HG03103 (cell line): ENCODE measurements around the gene LPAR2.
"Not testable (repeated sequence)": the region's sequence is repeated elsewhere in the genome, so short reads cannot be mapped to it uniquely, and the experiment has no call there.

Source experiments
- ATAC-seq: cut with Tn5 transposase; IDR thresholded peaks from one replicate; pipeline ENCODE4 v1.9.1; 2021; ENCODE audit warnings: low read depth; ENCODE audit not compliant: unreplicated experiment

The LPAR2 gene

GRCh38 chr19:19627621-19628500, at the start of gene LPAR2:
LPAR2 (minus strand) TSS chr19:19628220; CDS start chr19:19627275, 945 bp downstream.
- ATAC-seq, result peak; percentile 61

DNA sequence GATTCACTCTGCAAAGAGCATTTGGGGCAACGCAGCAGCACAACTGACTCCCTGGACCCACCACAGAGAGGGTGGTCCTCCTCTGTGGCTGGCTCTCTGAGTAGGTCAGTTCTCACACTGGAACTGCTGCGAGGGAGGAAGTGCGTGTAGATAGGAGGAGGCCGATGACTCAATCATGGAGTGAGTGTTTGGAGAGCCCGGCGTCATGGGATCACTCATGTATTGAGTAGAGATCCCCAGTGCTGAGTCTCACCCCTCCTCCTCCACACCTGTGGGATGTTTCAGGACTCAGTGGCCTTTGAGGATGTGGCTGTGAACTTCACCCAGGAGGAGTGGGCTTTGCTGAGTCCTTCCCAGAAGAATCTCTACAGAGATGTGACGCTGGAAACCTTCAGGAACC, 49.6 kb upstream of the LPAR2 start:
- no peak for ATAC-seq

GRCh38 chr19:19674315-19674714, 46.3 kb upstream of the LPAR2 start:
- ATAC-seq, result no peak

DNA sequence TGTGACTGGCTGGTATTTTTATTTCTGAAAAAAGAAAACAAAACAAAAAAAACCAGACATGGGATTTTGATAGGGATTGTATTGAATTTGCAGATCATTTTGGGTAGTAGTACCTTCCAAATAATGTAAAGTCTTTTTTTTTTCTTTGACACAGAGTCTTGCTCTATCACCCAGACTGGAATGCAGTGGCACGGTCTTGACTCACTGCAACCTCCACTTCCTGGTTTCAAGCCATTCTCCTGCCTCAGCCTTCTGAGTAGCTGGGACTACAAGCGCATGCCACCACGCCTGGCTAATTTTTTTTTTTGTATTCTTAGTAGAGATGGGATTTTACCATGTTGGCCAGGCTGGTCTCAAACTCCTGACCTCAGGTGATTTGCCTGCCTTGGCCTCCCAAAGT, 44.8 kb upstream of the LPAR2 start:
- no peak for ATAC-seq

- no peak for ATAC-seq
Observed at GRCh38 chr19:19670070-19670551, 42.1 kb upstream of the LPAR2 start.

GRCh38 chr19:19668230-19669012, 40.4 kb upstream of the LPAR2 start, which contains the start of gene ZNF101:
ZNF101 (plus strand) TSS chr19:19668839; CDS start chr19:19668964, 125 bp downstream.
- peak; percentile 67 for ATAC-seq

DNA sequence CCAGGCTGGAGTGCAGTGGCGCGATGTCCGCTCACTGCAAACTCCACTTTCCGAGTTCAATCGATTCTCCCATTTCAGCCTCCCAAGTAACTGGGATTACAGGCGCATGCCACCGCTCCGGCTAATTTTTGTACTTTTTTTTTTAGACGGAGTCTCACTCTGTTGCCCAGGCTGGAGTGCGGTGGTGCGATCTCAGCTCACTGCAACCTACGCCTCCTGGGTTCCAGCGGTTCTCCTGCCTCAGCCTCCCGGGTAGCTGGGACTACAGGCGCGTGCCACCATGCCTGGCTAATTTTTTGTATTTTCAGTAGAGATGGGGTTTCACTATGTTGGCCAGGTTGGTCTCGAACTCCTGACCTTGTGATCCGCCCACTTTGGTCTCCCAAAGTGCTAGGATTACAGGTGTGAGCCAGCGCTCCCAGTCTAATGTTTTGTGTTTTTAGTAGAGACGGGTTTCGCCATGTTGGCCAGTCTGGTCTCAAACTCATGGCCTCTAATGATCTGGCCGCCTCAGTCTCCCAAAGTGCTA, 37.5 kb upstream of the LPAR2 start:
- not testable (repeated sequence) for ATAC-seq

- ATAC-seq, result peak; percentile 63
Observed at GRCh38 chr19:19663256-19664120, 35.5 kb upstream of the LPAR2 start, which contains the start of gene ATP13A1. ATP13A1 (minus strand) TSS chr19:19663676; CDS start chr19:19663666, 10 bp downstream.

GRCh38 chr19:19662871-19663255, 34.8 kb upstream of the LPAR2 start:
- ATAC-seq, result no peak

- no peak for ATAC-seq
Observed at GRCh38 chr19:19662344-19662743, 34.3 kb upstream of the LPAR2 start.

DNA sequence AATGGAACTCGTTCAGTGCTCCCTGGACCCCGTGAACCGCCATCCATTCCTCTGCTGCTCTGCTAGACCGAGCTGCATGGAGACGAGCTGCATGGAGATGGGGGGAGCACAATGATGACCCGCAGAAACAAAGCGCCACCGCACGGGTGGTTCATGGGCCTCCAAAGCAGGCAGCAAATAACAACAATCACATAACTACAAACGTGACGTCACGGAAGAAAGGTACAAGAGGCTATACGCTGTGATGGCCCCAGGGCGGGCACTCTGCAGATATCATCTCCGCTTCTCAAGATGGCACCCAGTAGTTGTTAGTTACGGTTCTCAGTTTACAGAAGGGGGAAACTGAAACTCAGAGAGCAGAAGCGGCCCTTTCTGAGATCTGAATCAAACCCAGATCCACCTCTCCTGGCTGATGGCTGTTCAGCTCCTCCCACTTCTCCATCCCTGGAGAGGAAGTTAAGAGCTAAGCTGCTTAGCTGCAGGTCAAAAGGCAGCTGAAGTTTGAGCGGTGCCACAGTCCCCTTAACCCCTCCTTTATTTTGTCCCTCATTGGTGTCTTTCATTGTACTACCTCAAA, 33.7 kb upstream of the LPAR2 start:
- ATAC-seq, result no peak

- ATAC-seq, result no peak
Observed at GRCh38 chr19:19661141-19661674, 33.2 kb upstream of the LPAR2 start.

DNA sequence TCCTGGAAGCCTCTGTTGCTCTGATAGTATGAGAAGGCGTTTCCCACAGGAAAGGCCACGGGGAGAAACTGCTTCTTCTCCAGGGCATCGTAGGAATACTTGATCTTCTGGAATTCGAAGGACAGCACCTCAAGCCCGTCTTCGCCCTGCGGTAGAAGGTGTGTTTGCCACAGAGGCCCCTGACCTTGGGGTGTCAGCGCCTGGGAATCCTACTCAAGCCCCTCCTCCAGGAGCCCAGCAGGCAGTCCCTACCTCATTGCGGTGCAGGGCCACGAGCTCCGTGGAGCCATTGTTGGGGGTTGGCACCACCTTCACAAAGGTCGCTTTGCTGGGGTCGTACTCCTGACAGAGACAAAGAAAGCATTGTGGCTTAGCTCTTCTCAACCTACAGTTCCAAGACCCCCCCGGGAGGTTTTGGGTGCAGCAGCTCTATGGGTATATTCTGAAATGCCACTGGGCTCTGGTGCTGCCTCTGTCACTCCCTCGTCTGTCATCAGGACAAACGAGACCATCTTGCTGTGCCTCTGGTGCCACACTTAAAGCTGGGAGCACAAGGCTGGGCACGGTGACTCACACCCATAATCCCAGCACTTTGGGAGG, 31.7 kb upstream of the LPAR2 start:
- ATAC-seq, result no peak

DNA sequence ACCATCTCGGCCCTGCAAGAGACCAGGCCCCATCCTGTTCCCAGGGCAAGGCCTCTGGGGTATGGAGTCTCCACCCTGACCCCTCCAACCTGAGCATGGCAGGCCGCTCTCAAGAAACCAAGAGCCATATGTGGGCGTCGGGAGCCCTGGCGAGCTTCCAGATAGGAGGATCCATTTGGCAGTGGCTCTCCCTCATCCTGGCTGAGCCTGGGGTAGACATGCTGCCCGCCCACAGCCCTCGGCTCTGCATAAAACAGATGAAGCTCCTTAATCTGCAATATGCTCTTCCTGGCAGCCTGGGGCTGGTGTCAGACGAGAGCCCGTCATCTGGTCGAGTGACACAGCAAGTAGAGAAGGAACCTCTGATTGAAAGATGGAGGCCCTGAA, 29.4 kb upstream of the LPAR2 start:
- no peak for ATAC-seq

DNA sequence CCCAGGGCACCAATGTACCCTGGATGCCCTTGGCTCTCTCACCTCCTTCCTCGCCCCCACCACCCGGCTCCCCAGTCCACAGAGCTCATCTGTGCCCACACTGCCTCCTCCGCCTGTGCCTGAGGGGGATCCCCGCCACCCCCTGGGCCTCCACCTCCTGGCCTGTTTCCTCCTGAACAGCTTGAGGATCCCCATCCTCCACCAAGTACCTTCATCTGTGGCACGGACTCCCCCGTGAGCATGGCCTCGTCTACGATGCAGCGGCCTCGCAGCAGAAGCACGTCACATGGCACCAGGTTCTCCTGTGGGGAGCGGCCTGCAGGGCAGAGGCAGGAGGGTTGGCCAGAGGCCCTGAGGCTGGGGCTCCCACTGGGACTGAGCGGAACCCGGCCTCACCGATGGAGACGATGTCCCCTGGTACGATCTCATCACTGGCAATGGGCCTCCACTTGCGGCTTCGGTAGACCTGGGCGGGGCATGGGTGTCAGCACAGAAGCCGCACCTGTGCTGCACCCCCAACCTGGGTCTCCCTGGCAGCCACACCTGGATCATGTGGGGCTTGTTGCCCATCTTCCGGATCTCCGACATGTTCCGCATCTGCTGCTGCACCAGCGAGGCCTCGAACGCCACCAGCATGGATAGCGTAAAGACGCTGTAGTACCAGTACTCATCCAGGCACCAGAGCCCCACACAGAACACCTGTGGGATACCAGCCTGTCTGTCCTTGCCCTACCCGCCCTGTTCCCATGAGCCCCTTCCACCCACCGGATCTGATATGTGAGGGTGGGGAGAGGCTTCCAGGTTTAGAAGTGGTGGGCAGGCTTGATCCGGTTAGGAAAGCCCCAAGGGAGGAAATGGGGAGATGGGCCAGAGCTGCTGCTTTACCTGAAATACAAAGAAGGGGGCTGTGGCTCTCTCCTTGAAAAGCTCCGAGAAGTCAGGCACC, 28.7 kb upstream of the LPAR2 start:
- ATAC-seq, result no peak

DNA sequence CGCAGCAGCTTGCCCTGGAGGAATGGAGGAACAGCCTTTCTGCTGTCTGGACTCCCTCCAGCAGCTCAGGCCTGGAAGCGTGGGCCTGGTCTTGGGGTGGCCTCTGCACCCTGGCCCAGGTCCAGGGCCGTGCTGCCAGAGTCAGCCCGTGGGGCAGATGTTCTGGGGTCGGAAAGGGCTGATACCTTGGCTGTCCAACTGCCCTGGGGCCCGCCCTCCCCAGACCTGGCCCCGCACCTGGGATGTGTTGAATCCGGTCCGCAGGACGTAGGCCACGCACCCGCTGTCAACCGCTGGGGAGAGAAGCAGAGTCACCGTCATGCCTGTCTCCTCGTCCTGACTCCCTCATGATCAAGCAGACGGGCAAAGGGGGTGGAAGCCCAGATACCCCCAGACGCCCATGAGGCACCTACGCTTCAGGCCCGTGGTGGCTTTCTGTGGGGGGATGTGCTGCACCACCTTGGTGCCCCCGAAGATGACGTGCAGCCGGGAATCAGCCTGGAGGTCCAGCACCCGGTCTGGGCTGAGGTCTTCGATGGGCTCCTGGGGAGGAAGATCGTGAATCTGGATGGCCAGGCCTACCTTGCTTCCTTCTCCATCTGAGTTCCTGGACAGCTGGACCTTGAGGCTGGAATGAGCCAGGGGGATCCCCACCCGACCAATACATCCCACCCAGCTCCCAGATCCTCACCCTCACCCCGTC, 27.8 kb upstream of the LPAR2 start:
- ATAC-seq, result no peak

- ATAC-seq, result no peak
Observed at GRCh38 chr19:19655051-19655594, 27.1 kb upstream of the LPAR2 start.
